ENCODE measurements around the gene PPP2R3C. TPM values are rescaled to one million over a fixed set of nuclear protein-coding genes. Genes with fewer than 3 reads are reported as not detected.
A peak's percentile ranks its signal among the peaks of the same experiment; 100 is the strongest.

Gene PPP2R3C
- total RNA-seq, 1 experiment from 2014 or later, result 13.3 TPM

DNA sequence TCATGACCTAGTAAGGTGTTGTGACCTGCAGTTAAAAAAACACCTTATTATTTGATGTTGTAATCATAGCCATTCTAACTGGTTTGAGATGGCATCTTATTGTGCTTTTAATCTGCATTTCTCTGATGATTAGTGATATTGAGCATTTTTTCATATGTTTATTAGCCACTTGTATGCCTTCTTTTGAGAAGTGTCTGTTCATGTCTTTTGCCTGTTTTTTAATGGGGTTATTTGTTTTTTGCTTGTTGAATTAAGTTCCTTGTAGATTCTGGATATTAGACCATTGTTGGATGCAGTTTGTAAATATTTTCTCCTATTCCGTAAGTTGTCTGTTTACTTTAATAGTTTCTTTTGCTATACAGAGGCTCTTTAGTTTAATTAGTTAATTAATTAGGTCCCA lies 41.6 kb upstream of the PPP2R3C start:
- H2AFZ ChIP-seq, result no peak overlapping the region
- CTCF ChIA-PET, result no interaction called here

GRCh38 chr14:35161231-35161630 lies 39.4 kb upstream of the PPP2R3C start:
- POLR2A ChIA-PET (ENCODE audit: unreplicated experiment), result no interaction called here

More for the DNA sequence above, 41.6 kb upstream of the PPP2R3C start:
- peaks cover 6% of the 10 kb centered on the region for H3F3A ChIP-seq (ENCODE audit: insufficient read depth, low read depth)
- intact Hi-C loops (cut with micrococcal nuclease; ENCODE audit: unreplicated experiment), result no loop called here
- no peak overlapping the region for H3K4me3 ChIP-seq
- no TSS peak for BruUV-seq (replicated peaks)
- no peaks in the 10 kb centered on the region for H3K9me2 ChIP-seq (ENCODE audit: insufficient read depth)
- no peak for TF ChIP-seq EZH2 (IDR thresholded peaks at IDR 0.05; ENCODE audit: low read depth)
- TF ChIP-seq, protein P1, sequence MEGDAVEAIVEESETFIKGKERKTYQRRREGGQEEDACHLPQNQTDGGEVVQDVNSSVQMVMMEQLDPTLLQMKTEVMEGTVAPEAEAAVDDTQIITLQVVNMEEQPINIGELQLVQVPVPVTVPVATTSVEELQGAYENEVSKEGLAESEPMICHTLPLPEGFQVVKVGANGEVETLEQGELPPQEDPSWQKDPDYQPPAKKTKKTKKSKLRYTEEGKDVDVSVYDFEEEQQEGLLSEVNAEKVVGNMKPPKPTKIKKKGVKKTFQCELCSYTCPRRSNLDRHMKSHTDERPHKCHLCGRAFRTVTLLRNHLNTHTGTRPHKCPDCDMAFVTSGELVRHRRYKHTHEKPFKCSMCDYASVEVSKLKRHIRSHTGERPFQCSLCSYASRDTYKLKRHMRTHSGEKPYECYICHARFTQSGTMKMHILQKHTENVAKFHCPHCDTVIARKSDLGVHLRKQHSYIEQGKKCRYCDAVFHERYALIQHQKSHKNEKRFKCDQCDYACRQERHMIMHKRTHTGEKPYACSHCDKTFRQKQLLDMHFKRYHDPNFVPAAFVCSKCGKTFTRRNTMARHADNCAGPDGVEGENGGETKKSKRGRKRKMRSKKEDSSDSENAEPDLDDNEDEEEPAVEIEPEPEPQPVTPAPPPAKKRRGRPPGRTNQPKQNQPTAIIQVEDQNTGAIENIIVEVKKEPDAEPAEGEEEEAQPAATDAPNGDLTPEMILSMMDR (conservative IDR thresholded peaks at IDR 0.05), result no peak
- H3K4me2 ChIP-seq, result no peak overlapping the region
- POLR2A ChIA-PET (ENCODE audit: unreplicated experiment), result no interaction called here
- no peak for DNase-seq
- no peaks in the 10 kb centered on the region for H3K79me2 ChIP-seq (ENCODE audit: low read depth)
- no peaks in the 10 kb centered on the region for H3K36me3 ChIP-seq (ENCODE audit: low read depth)
- H3K4me1 ChIP-seq (replicated peaks; ENCODE audit: insufficient read depth), result peaks cover 15% of the 10 kb centered on the region
- no peaks in the 10 kb centered on the region for H4K20me1 ChIP-seq (ENCODE audit: insufficient read depth)
- H3K9me3 ChIP-seq (ENCODE audit: insufficient read depth, low read depth), result no peaks in the 10 kb centered on the region
- H3K27ac ChIP-seq, result no peak overlapping the region
- no peaks in the 10 kb centered on the region for H3K27me3 ChIP-seq (ENCODE audit: insufficient read depth, low read depth)

DNA sequence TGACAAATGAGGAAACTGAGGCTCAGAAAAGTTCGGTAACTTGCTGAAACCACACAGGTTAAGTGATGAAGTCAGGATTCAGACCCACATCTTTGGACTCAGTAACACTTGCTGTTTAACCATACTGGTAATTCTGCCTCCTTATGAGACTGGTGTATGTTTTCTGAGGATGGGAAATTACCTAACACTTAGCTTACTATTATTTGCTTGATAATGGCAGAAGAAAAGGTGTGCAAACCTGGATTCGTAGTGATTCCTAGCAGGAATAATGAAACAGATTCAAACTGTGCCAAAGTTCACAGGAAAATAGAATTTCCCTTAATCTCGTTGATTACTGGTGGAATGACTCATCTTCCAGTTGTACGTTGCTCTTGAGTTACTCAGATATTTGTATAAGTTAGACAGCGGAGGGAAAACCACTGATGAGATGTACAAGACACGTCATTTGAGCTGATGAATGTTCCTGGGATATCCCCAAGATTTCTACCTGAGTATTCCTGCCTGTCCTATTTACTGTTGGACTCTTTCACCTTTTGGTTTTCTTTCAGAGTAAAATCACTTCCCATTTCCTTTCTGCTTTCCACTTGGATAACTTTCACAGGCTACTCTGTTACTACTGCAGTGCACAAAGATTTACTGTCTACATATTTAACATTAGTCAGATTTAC lies 38.1 kb upstream of the PPP2R3C start:
- Histone ChIP-seq H4K20me1 (ENCODE audit: insufficient read depth) (no peaks in the 10 kb centered on the region), H3K9me3 (ENCODE audit: insufficient read depth, low read depth) (no peaks in the 10 kb centered on the region), H3K4me2 (peak overlapping the region; percentile 57), H3K27me3 (ENCODE audit: insufficient read depth, low read depth) (no peaks in the 10 kb centered on the region), H3K79me2 (ENCODE audit: low read depth) (no peaks in the 10 kb centered on the region), H3K9me2 (ENCODE audit: insufficient read depth) (no peaks in the 10 kb centered on the region), H3K36me3 (ENCODE audit: low read depth) (no peaks in the 10 kb centered on the region), H3F3A (ENCODE audit: insufficient read depth, low read depth) (peaks cover 6% of the 10 kb centered on the region), H3K4me3 (0 out of 2 replicates have a peak overlapping the region, but pooled peaks have one; percentile 18), H3K4me1 (replicated peaks; ENCODE audit: insufficient read depth) (peaks cover 15% of the 10 kb centered on the region), H2AFZ (no peak overlapping the region), H3K27ac (peak overlapping the region; percentile 65)
- TF ChIP-seq, protein P1 (conservative IDR thresholded peaks at IDR 0.05), result no peak
- TF ChIP-seq EZH2 (IDR thresholded peaks at IDR 0.05; ENCODE audit: low read depth), result no peak
- BruUV-seq (replicated peaks), result no TSS peak
- DNase-seq, result peak; percentile 7 to 84
- ChIA-PET CTCF (no interaction called here), POLR2A (ENCODE audit: unreplicated experiment) (interaction anchor here (0.6 kb wide), 1 partner anchor 99 kb away, joined by 6 read pairs; no protein-coding TSS in a partner anchor)
- intact Hi-C loops (cut with micrococcal nuclease; ENCODE audit: unreplicated experiment), result no loop called here

More at GRCh38 chr14:35161231-35161630, 39.4 kb upstream of the PPP2R3C start:
- CTCF ChIA-PET, result no interaction called here
- Histone ChIP-seq H3K79me2 (ENCODE audit: low read depth) (no peaks in the 10 kb centered on the region), H3K4me2 (no peak overlapping the region), H2AFZ (no peak overlapping the region), H4K20me1 (ENCODE audit: insufficient read depth) (no peaks in the 10 kb centered on the region), H3K9me3 (ENCODE audit: insufficient read depth, low read depth) (no peaks in the 10 kb centered on the region), H3K9me2 (ENCODE audit: insufficient read depth) (no peaks in the 10 kb centered on the region), H3K27ac (no peak overlapping the region), H3K4me1 (replicated peaks; ENCODE audit: insufficient read depth) (peaks cover 15% of the 10 kb centered on the region), H3F3A (ENCODE audit: insufficient read depth, low read depth) (peaks cover 6% of the 10 kb centered on the region), H3K36me3 (ENCODE audit: low read depth) (no peaks in the 10 kb centered on the region), H3K27me3 (ENCODE audit: insufficient read depth, low read depth) (no peaks in the 10 kb centered on the region), H3K4me3 (no peak overlapping the region)
- TF ChIP-seq, protein P1 (conservative IDR thresholded peaks at IDR 0.05), result no peak
- DNase-seq, result no peak
- intact Hi-C loops (cut with micrococcal nuclease; ENCODE audit: unreplicated experiment), result no loop called here
- no TSS peak for BruUV-seq (replicated peaks)

Data from PC-9 (cell line).